ENCODE results near the gene SWAP70. TPM values are rescaled to one million over a fixed set of nuclear protein-coding genes. Genes with fewer than 3 reads are reported as not detected.

Gene SWAP70
- total and polyA plus RNA-seq, 2 of the 8 experiments (the other 6 are each of a cell fraction or from before 2014, with no cell fraction given) = 14.8 to 37.5 TPM

DNA sequence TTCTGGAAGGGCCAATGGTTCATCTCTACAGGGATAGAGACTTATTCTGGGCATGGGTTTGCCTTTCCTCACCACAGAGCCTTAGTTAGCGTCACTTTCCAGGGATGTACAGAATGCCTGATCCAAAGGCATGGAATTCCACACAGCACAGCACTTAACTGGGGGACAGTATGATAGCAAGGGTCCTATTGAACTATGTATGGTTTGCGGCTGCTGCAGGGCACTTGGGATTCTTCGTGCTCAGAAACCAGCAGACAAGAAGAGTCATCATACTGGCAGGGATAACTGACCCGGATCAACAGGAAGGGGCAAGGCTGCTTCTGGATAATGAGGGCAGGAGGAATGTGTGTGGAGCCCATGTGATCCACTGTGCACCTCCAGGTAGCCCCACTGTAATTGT lies 105.7 kb downstream of the SWAP70 start:
- H3K79me1 ChIP-seq (ENCODE audit: low read depth, low read length) = no peaks in the 10 kb centered on the region
- FAIRE-seq (no peak), DNase-seq (ENCODE audit: low read depth in 1 of 2, low spot score in 2 of 2) (no peak)
- no peak overlapping the region for H2BK5ac ChIP-seq (ENCODE audit: low read depth, low read length)
- no peak overlapping the region for H4K8ac ChIP-seq (ENCODE audit: extremely low read depth, insufficient read depth, low read length)
- H3K18ac ChIP-seq (ENCODE audit: extremely low read depth, low read length) = no peak overlapping the region
- no peak overlapping the region for H3K9ac ChIP-seq (replicated peaks in 1 of 4; ENCODE audit: extremely low read depth in 1 of 4, low read depth in 3 of 4, low read length in 3 of 4)
- H3K9me3 ChIP-seq (ENCODE audit: insufficient read depth in 2 of 2, low read depth in 1 of 2, low read length in 1 of 2) = no peaks in the 10 kb centered on the region
- no peak overlapping the region for H2BK15ac ChIP-seq (ENCODE audit: low read length)
- no peak overlapping the region; the same call in 1 of the 2 replicates for H2BK12ac ChIP-seq (ENCODE audit: low read depth, low read length)
- no peaks in the 10 kb centered on the region for H3K23me2 ChIP-seq (ENCODE audit: low read depth, low read length)
- no peak overlapping the region for H4K5ac ChIP-seq (ENCODE audit: insufficient read length, low read depth, low read length)
- no peaks in the 10 kb centered on the region for H4K20me1 ChIP-seq (replicated peaks in 1 of 2; ENCODE audit: control insufficient read depth in 1 of 2, insufficient read depth in 2 of 2, low read length in 2 of 2)
- no peak overlapping the region for H3K56ac ChIP-seq (replicated peaks; ENCODE audit: insufficient read length, low read depth, low read length)
- no peak overlapping the region for H2AK5ac ChIP-seq (ENCODE audit: low read depth, low read length)
- H3K27me3 ChIP-seq (replicated peaks in 1 of 4; ENCODE audit: control insufficient read depth in 3 of 4, extremely low read depth in 1 of 4, insufficient read depth in 3 of 4, low read length in 3 of 4) = no peaks in the 10 kb centered on the region
- no peak overlapping the region for H3K14ac ChIP-seq (ENCODE audit: insufficient read length)
- no peaks in the 10 kb centered on the region for H3K36me3 ChIP-seq (ENCODE audit: control insufficient read depth in 2 of 4, insufficient read depth in 4 of 4, low read length in 3 of 4)
- 89% methylated on average over 4 of the region's 4 CpGs; no CpG with 5 or more reads in 1 of the 2 experiments for WGBS, 2 experiments (ENCODE audit: extremely low coverage in 1 of 2, insufficient coverage in 1 of 2, insufficient read length in 1 of 2, insufficient replicate concordance in 2 of 2, low coverage in 1 of 2, low lambda C conversion rate in 2 of 2, missing lambda C conversion rate in 1 of 2)
- no peaks in the 10 kb centered on the region for H3K79me2 ChIP-seq (ENCODE audit: control insufficient read depth in 1 of 2, insufficient read depth in 2 of 2, low read length in 2 of 2)
- no peak overlapping the region for H4K91ac ChIP-seq (replicated peaks; ENCODE audit: insufficient read length, low read length)
- H3K23ac ChIP-seq (ENCODE audit: insufficient read length) = no peak overlapping the region
- H3K4ac ChIP-seq (replicated peaks; ENCODE audit: insufficient read length, low read depth, low read length) = no peak overlapping the region
- CTCF ChIA-PET (ENCODE audit: partially characterized antibody) = no interaction called here
- no peak overlapping the region for H3K27ac ChIP-seq (ENCODE audit: low read depth, low read length)
- no peak overlapping the region for H2BK120ac ChIP-seq (replicated peaks; ENCODE audit: low read depth, low read length)
- H3K4me3 ChIP-seq (ENCODE audit: extremely low read depth in 1 of 4, insufficient read depth in 2 of 4, low read depth in 3 of 4, low read length in 4 of 4) = no peak overlapping the region
- H2AFZ ChIP-seq (ENCODE audit: low read length) = no peak overlapping the region
- no peak overlapping the region for H3K4me2 ChIP-seq (ENCODE audit: insufficient read depth in 1 of 2, low read depth in 2 of 2, low read length in 2 of 2)
- H2BK20ac ChIP-seq (ENCODE audit: low read length) = no peak overlapping the region
- POLR2A ChIA-PET (ENCODE audit: partially characterized antibody) = no interaction called here
- peaks cover 0 to 14% (median 5%) of the 10 kb centered on the region in 4 experiments; a peak in 5 of 7 replicates for H3K4me1 ChIP-seq (replicated peaks in 1 of 4; ENCODE audit: control insufficient read depth in 3 of 4, insufficient read depth in 4 of 4, low read length in 3 of 4)
- TF ChIP-seq SIN3A (conservative IDR thresholded peaks at IDR 0.05 in 1 of 2, IDR thresholded peaks at IDR 0.05 in 1 of 2; ENCODE audit: low read depth in 1 of 2, low read length in 2 of 2) (no peak), ASH2L (IDR thresholded peaks at IDR 0.05; ENCODE audit: low read length) (no peak), PHF8 (conservative IDR thresholded peaks at IDR 0.05; ENCODE audit: low read depth, low read length) (no peak), TCF12 (IDR thresholded peaks at IDR 0.05; ENCODE audit: low read depth, low read length) (no peak), CHD1 (IDR thresholded peaks at IDR 0.05; ENCODE audit: low read depth, low read length) (no peak), SRF (IDR thresholded peaks at IDR 0.05; ENCODE audit: low read depth, low read length) (no peak), CREB1 (IDR thresholded peaks at IDR 0.05) (no peak), BRCA1 (IDR thresholded peaks at IDR 0.05; ENCODE audit: low read depth, low read length) (no peak), RXRA (IDR thresholded peaks at IDR 0.05; ENCODE audit: insufficient read depth, low read depth, low read length) (no peak), KDM1A (IDR thresholded peaks at IDR 0.05; ENCODE audit: borderline replicate concordance, low read length) (no peak), TAF1 (IDR thresholded peaks at IDR 0.05; ENCODE audit: low read depth, low read length) (no peak), CBX5 (IDR thresholded peaks at IDR 0.05; ENCODE audit: low read depth, low read length) (no peak), POLR2AphosphoS5 (IDR thresholded peaks at IDR 0.05; ENCODE audit: low read depth, low read length) (no peak)
- TF ChIP-seq, protein P1, sequence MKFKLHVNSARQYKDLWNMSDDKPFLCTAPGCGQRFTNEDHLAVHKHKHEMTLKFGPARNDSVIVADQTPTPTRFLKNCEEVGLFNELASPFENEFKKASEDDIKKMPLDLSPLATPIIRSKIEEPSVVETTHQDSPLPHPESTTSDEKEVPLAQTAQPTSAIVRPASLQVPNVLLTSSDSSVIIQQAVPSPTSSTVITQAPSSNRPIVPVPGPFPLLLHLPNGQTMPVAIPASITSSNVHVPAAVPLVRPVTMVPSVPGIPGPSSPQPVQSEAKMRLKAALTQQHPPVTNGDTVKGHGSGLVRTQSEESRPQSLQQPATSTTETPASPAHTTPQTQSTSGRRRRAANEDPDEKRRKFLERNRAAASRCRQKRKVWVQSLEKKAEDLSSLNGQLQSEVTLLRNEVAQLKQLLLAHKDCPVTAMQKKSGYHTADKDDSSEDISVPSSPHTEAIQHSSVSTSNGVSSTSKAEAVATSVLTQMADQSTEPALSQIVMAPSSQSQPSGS (IDR thresholded peaks at IDR 0.05; ENCODE audit: low read length) = no peak
